Measurements from ENCODE around the gene PAQR6.

- TF ChIP-seq CTCF (IDR thresholded peaks at IDR 0.05; ENCODE audit: poor library complexity, severe bottlenecking) (no peak), EP300 (conservative IDR thresholded peaks at IDR 0.05; ENCODE audit: poor library complexity, severe bottlenecking) (no peak), RAD21 (conservative IDR thresholded peaks at IDR 0.05) (no peak), REST (IDR thresholded peaks at IDR 0.05; ENCODE audit: borderline replicate concordance) (no peak), EZH2 (IDR thresholded peaks at IDR 0.05; ENCODE audit: borderline replicate concordance, insufficient read depth, low read length, poor library complexity, severe bottlenecking) (no peak), POLR2AphosphoS5 (IDR thresholded peaks at IDR 0.05) (no peak), MXI1 (conservative IDR thresholded peaks at IDR 0.05; ENCODE audit: poor library complexity, severe bottlenecking) (no peak)
Observed at GRCh38 chr1:156286061-156286460, 38.2 kb upstream of the PAQR6 start.

All from neural cell (in vitro differentiated cells).